K562 (cell line): ENCODE measurements around the gene IL20RA. TPM values are rescaled to one million over a fixed set of nuclear protein-coding genes. Genes with fewer than 3 reads are reported as not detected.

ENCODE experiments used
- ATAC-seq: fragments of 200-7000 bp; cut with Tn5 transposase; 3 replicates; pipeline ENCODE4 v1.9.1; 2020; ENCODE audit warnings: moderate library complexity
- BruUV-seq: library from RNA; stranded (reverse); fragments of 400-500 nt; replicated peaks from 2 replicates; lab custom pipeline; 2021; lab: Mats Ljungman, UMichigan
- CTCF ChIA-PET: fragments of 300-600 bp; formaldehyde crosslinking; extraction: SDS; loops from one replicate; lab custom pipeline; 2021; ENCODE audit warnings: low intra/inter-chr PET ratio; lab: Yijun Ruan, JAX
- POLR2A ChIA-PET: fragments of 300-600, 350-650 bp; sonication (Branson Sonifier 250); formaldehyde crosslinking; extraction: SDS; loops from one replicate; lab custom pipeline; 2021; ENCODE audit warnings: antibody characterized with exemption, inconsistent platforms; lab: Yijun Ruan, JAX
- DNase-seq, 4 experiments: peaks; one replicate each; pipeline versions ENCODE4 v3.0.0 to v3.0.0-alpha.2; 2011 to 2018; ENCODE audit warnings: low spot score in 3 of 4, mixed read lengths in 3 of 4; ENCODE audit errors: extremely low read depth in 1 of 4
- FAIRE-seq: peaks from 2 replicates; lab custom pipeline; 2011; peaks lifted over from hg19 to GRCh38; lab: Jason Lieb, UNC
- H2AFZ ChIP-seq: 2 replicates; pipeline ENCODE4 v1.6.0; 2011; ENCODE audit warnings: low read depth, low read length, control low read depth, inconsistent platforms
- H3K27ac ChIP-seq: fragments of 200-600 bp; 3 replicates; pipeline ENCODE4 v1.8.0; 2011; ENCODE audit warnings: low read depth, mild to moderate bottlenecking, control low read depth, inconsistent platforms, low read length, moderate library complexity, mixed read lengths; ENCODE audit errors: extremely low read depth
- H3K27me3 ChIP-seq, 2 experiments: fragments of 300-600 bp in 1 of 2; 2 replicates in 1 of 2; 3 replicates in 1 of 2; pipeline versions ENCODE4 v1.6.0 to v1.8.0; 2011; ENCODE audit warnings: inconsistent platforms in 2 of 2, low read length in 2 of 2, mild to moderate bottlenecking in 1 of 2, mixed read lengths in 1 of 2, moderate library complexity in 1 of 2; ENCODE audit not compliant: control insufficient read depth in 2 of 2, insufficient read depth in 2 of 2
- H3K36me3 ChIP-seq: fragments of 300-600 bp; 3 replicates; pipeline ENCODE4 v1.8.0; 2011; ENCODE audit warnings: mild to moderate bottlenecking, low read length, inconsistent platforms; ENCODE audit not compliant: control insufficient read depth, insufficient read depth
- H3K4me1 ChIP-seq, 2 experiments: fragments of 200-600 bp in 1 of 2; replicated peaks in 1 of 2; 2 replicates in 1 of 2; 3 replicates in 1 of 2; pipeline versions ENCODE4 v1.5.1 to v1.8.0; 2011; ENCODE audit warnings: inconsistent platforms in 2 of 2, low read length in 2 of 2, mild to moderate bottlenecking in 1 of 2, mixed read lengths in 1 of 2, moderate library complexity in 1 of 2; ENCODE audit not compliant: control insufficient read depth in 2 of 2, insufficient read depth in 2 of 2
- H3K4me2 ChIP-seq: 2 replicates; pipeline ENCODE4 v1.6.1; 2011; ENCODE audit warnings: low read length, control low read depth, inconsistent platforms, mixed read lengths; ENCODE audit not compliant: insufficient read depth
- H3K4me3 ChIP-seq: fragments of 200-600 bp; sonication (generic), shearing (Covaris generic); 2 replicates; pipeline ENCODE4 v1.5.1; 2016; ENCODE audit warnings: control low read depth, inconsistent platforms
- H3K79me2 ChIP-seq: fragments of 200-600 bp; 3 replicates; pipeline ENCODE4 v1.8.0; 2011; ENCODE audit warnings: low read length, inconsistent platforms; ENCODE audit not compliant: control insufficient read depth, insufficient read depth
- H3K9ac ChIP-seq, 2 experiments: 2 replicates each; pipeline versions ENCODE4 v1.6.0 to v1.6.1; 2011; ENCODE audit warnings: low read depth in 2 of 2, low read length in 2 of 2, control low read depth in 1 of 2, inconsistent platforms in 1 of 2, mild to moderate bottlenecking in 1 of 2, mixed read lengths in 1 of 2; ENCODE audit not compliant: insufficient read depth in 1 of 2
- H3K9me1 ChIP-seq: one replicate; pipeline ENCODE4 v1.6.0; 2011; ENCODE audit warnings: inconsistent platforms, mild to moderate bottlenecking, low read length, moderate library complexity; ENCODE audit not compliant: control insufficient read depth, insufficient read depth
- H3K9me3 ChIP-seq: replicated peaks from 2 replicates; pipeline ENCODE4 v1.5.1; 2011; ENCODE audit warnings: low read depth, low read length, inconsistent platforms; ENCODE audit not compliant: control insufficient read depth, insufficient read depth
- H4K20me1 ChIP-seq: replicated peaks from 2 replicates; pipeline ENCODE4 v1.6.1; 2011; ENCODE audit warnings: low read length, inconsistent platforms, mixed read lengths; ENCODE audit not compliant: control insufficient read depth, insufficient read depth
- BRF2 ChIP-seq: IDR thresholded peaks from 3 replicates; pipeline ENCODE4 v1.6.1; 2011; ENCODE audit warnings: borderline replicate concordance, mild to moderate bottlenecking; ENCODE audit not compliant: insufficient read length, insufficient read depth
- CBX2 ChIP-seq: fragments of 200-600 bp; sonication (generic); IDR thresholded peaks from one replicate; pipeline ENCODE4 v1.6.1; 2012; ENCODE audit warnings: mild to moderate bottlenecking, low read length, inconsistent platforms; ENCODE audit not compliant: insufficient read depth, poor library complexity, severe bottlenecking
- CCNT2 ChIP-seq: IDR thresholded peaks from 2 replicates; pipeline ENCODE4 v1.6.1; 2011; ENCODE audit warnings: borderline replicate concordance, low read depth, mild to moderate bottlenecking, moderate library complexity, mixed read lengths, low read length; ENCODE audit not compliant: insufficient read length; ENCODE audit errors: extremely low read depth
- DDX20 ChIP-seq: fragments of 450-650 bp; IDR thresholded peaks from 2 replicates; pipeline ENCODE4 v1.6.1; 2016; ENCODE audit warnings: missing genetic modification characterization, low read depth, mild to moderate bottlenecking, missing compliant biosample characterization, moderate library complexity
- GTF2A2 ChIP-seq: IDR thresholded peaks from 2 replicates; pipeline ENCODE4 v1.6.1; 2016; ENCODE audit warnings: mild to moderate bottlenecking, missing genetic modification characterization, missing compliant biosample characterization
- KDM2B ChIP-seq: fragments of 250-450 bp; sonication (Bioruptor Pico); IDR thresholded peaks from 2 replicates; pipeline ENCODE4 v1.8.0; 2021; ENCODE audit warnings: mild to moderate bottlenecking, moderate library complexity
- LARP7 ChIP-seq: fragments of 450-650 bp; IDR thresholded peaks from 2 replicates; pipeline ENCODE4 v1.6.1; 2016
- PURB ChIP-seq: sonication (generic); formaldehyde crosslinking; IDR thresholded peaks from 2 replicates; pipeline ENCODE4 v1.9.0; 2021; ENCODE audit warnings: low read depth, mild to moderate bottlenecking, missing genetic modification reagents
- RBM25 ChIP-seq: fragments of 200-400 bp; formaldehyde crosslinking; IDR thresholded peaks from 2 replicates; pipeline ENCODE4 v1.6.1; 2018; ENCODE audit warnings: low read length, low read depth, moderate library complexity; ENCODE audit not compliant: severe bottlenecking
- SMARCA4 ChIP-seq: fragments of 450-650 bp; IDR thresholded peaks from 2 replicates; pipeline ENCODE4 v1.6.1; 2016
- ZNF280B ChIP-seq: fragments of 250-450 bp; sonication (Bioruptor Pico); IDR thresholded peaks from 2 replicates; pipeline ENCODE4 v1.5.1; 2021; ENCODE audit warnings: mild to moderate bottlenecking
- ZNF583 ChIP-seq: fragments of 250-450 bp; sonication (Bioruptor Pico); IDR thresholded peaks from 2 replicates; pipeline ENCODE4 v1.4.0; 2020
- WGBS: fragments of 100-300 bp; shearing (Covaris generic); methylation state at CpG from one replicate; pipeline ENCODE4 v1.1.6; 2016; ENCODE audit warnings: low coverage, mixed read lengths; ENCODE audit not compliant: insufficient coverage; ENCODE audit errors: missing lambda C conversion rate; 5-methylcytosine and 5-hydroxymethylcytosine counted together
- in situ Hi-C: fragments of 300-500 bp; cut with MboI; formaldehyde crosslinking; loops from 4 replicates; pipeline ENCODE4 v1.15.0; 2018; ENCODE audit warnings: inconsistent platforms, mixed read lengths
- intact Hi-C: fragments of 100-400 bp; cut with micrococcal nuclease; formaldehyde crosslinking; loops from 2 replicates; pipeline ENCODE4 v1.14.2; 2022
- polyA plus RNA-seq, 8 experiments: library from polyadenylated mRNA; depleted of rRNA in 4 of 8; stranded (reverse) in 5 of 8; unstranded in 3 of 8; fragments of >200 nt; fragmentation: Nextera tagmentation in 2 of 8; fragmentation: Illumina TruSeq in 1 of 8; extraction: Ambion mirVana in 2 of 8; extraction: Trizol in 1 of 8; gene quantifications; 2 replicates each; pipeline versions ENCODE4 v1.2.1 to v1.2.3, GENCODE V29; 2011 to 2014; ENCODE audit warnings: inconsistent platforms in 1 of 8, missing spikeins in 1 of 8
- total RNA-seq, 7 experiments: library from RNA; depleted of rRNA in 6 of 7; stranded (reverse); fragments of >200 nt in 6 of 7; fragmentation: Illumina TruSeq in 2 of 7; extraction: Trizol in 2 of 7; gene quantifications; 2 replicates each; pipeline versions ENCODE4 v1.2.1 to v1.2.3, GENCODE V29; 2011 to 2021; ENCODE audit warnings: low replicate concordance in 1 of 7

The IL20RA gene
- total and polyA plus RNA-seq, 9 of the 15 experiments (the other 6 are each of a cell fraction or from before 2014, with no cell fraction given), result not detected

DNA sequence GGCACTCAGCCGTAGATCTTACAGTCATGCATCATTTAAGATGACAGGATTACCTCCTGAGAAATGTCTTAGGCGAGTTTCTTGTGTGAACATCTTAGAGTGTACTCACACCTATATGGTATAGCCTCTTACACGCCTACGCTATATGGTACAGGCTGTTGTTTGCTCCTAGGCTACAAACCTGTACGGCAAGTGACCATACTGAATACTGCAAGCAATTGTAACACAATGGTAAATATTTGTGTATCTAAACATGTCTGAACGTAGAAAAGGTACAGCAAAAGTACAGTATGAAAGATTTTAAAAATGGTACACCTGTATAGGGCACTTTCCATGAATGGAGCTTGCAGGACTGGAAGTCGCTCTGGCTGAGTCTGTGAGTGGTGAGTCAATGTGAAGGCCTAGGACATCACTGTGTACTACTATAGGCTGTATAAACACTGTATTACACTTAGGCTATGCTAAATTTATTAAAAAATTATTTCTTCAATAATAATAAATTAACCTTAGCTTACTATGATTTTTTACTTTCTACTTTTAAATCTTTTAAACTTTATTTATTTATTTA lies 541 bp upstream of the IL20RA start (continued):
- no peak for TF ChIP-seq ZNF280B (CRISPR knock-in tag)
- TF ChIP-seq PURB (CRISPR knock-in tag), result no peak
- no peak for TF ChIP-seq CCNT2
- no peak for TF ChIP-seq KDM2B (CRISPR knock-in tag)
- TF ChIP-seq SMARCA4, result no peak

DNA sequence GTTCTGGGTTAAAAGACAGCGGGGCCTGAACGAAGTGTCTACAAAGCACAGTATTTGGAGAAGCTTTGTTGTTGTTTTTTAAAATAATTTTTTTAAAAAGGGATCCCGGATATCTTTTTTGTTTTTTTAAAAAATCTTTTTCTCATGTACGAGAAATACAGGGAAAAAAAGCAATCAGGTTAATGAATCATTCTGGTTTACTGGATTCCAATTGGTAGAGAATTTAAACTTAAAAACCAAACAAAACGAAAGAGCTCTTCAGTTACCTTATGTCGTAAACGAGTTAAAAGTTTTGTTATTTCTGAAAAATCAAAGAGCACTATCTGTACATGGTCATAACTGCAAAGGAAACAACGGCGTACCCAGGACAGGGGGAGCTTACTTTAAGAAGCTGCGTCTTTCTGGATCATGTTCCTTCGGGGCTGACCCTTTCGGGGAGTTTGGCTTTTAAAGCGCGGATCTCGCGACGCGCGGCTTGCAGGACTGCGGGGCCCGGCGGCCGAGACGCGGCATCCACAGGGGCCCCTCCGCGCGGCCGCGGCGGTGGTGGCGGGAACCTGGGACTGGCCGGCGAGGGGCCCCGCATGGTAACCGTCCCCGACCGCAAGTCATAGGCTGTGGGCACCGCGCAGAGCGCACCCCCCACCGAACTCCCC lies 927 bp downstream of the IL20RA start:
- in situ Hi-C loops (no loop called here), intact Hi-C loops (no loop called here)
- Histone ChIP-seq H3K9ac (no peak overlapping the region), H3K36me3 (no peaks in the 10 kb centered on the region), H3K4me3 (no peak overlapping the region), H3K27me3 (peaks cover 11 to 19% of the 10 kb centered on the region in 2 experiments; a peak in 3 of 5 replicates), H3K9me3 (no peaks in the 10 kb centered on the region), H3K27ac (no peak overlapping the region), H3K79me2 (no peaks in the 10 kb centered on the region), H3K4me2 (no peak overlapping the region), H4K20me1 (no peaks in the 10 kb centered on the region), H2AFZ (no peak overlapping the region), H3K9me1 (no peaks in the 10 kb centered on the region), H3K4me1 (peaks cover 0 to 11% of the 10 kb centered on the region in 2 experiments; a peak in 1 of 5 replicates)
- ChIA-PET POLR2A (no interaction called here), CTCF (no interaction called here)
- no peak for FAIRE-seq
- ATAC-seq, result no peak
- 28% methylated on average over 29 of the region's 42 CpGs for WGBS
- BruUV-seq, result no TSS peak
- no peak for DNase-seq
- TF ChIP-seq ZNF583 (CRISPR knock-in tag) (no peak), DDX20 (tag) (no peak), CBX2 (peak; percentile 74), RBM25 (no peak), BRF2 (no peak), GTF2A2 (tag) (no peak), LARP7 (no peak)
